HG03558 (cell line): ENCODE measurements around the gene CCDC57.
"Not testable (repeated sequence)": the region's sequence is repeated elsewhere in the genome, so short reads cannot be mapped to it uniquely, and the experiment has no call there.

Source experiments
- ATAC-seq: cut with Tn5 transposase; IDR thresholded peaks from one replicate; pipeline ENCODE4 v1.9.1; 2021; ENCODE audit warnings: moderate number of reproducible peaks; ENCODE audit not compliant: unreplicated experiment; ENCODE audit errors: extremely low read depth

The CCDC57 gene

DNA sequence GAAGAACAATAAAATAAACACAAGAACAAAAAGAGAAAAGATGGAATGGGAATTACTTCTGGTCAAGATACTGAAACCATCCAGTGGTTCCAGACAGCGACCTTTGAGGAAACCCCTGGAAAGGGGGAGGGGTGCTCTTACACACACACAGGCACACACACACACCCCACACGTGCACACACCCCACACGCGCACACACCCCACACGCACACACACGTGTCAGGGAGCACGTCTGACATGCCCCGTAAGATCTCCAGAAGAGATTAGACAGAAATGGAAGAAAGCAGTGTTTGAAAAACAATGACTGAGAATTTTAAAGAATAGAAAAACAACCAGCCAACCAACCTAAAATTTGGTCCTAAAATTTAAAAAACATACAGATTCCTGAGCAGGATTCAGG, 69.3 kb downstream of the CCDC57 start:
- no peak for ATAC-seq

DNA sequence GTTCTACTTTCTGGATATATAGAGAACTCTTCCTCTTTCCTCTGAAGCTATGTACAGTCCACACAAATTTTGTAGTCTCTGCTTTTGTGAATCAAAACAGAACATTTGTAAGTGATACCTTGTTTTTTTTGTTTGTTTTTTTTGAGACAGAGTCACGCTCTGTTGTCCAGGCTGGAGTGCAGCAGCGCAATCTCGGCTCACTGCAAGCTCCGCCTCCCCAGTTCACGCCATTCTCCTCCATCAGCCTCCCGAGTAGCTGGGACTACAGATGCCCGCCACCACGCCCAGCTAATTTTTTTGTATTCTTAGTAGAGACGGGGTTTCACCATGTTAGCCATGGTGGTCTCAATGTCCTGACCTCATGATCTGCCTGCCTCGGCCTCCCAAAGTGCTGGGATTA, 72.7 kb downstream of the CCDC57 start:
- not testable (repeated sequence) for ATAC-seq

DNA sequence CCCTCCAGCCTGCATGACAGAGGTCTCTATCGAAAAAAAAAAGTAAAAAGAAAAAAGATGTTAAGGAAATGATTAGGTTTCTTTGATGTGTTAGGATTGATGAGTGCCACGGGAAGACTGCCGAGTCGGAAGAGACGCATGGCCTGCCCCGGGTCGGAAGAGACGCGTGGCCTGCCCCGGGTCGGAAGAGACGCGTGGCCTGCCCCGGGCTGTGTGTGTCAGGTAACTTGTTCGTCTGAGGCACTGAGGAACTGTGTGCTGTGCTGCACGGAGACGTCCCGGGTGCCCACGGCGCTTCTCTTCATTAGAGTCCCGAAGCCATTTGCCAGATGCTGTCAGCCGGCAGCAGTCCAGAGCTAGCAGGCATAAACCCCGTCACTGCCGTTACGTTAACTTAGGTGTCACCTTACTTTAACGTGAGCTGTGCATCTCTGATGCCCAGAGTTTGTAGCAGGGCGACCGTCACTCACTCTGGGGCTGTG, 74.1 kb downstream of the CCDC57 start:
- ATAC-seq: no peak

DNA sequence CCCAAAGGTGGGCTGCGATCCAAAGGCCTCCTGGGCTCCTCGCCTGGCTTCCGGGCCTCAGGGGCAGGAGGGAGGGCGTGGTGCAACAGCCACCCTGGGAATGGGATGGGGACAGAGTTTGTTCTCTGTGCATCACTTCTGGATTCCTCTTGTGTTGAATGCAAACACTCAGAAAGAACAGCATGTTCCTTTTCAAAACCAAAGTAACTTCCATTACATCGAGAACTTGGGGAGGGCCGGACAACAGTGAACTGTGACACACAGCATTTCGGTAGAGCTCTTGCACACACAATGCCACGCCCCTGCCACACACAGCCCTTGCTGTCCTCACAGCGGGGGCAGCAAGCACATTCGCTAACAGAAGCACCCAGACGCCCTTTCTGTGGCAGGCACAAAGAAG, 78.5 kb downstream of the CCDC57 start:
- no peak for ATAC-seq

DNA sequence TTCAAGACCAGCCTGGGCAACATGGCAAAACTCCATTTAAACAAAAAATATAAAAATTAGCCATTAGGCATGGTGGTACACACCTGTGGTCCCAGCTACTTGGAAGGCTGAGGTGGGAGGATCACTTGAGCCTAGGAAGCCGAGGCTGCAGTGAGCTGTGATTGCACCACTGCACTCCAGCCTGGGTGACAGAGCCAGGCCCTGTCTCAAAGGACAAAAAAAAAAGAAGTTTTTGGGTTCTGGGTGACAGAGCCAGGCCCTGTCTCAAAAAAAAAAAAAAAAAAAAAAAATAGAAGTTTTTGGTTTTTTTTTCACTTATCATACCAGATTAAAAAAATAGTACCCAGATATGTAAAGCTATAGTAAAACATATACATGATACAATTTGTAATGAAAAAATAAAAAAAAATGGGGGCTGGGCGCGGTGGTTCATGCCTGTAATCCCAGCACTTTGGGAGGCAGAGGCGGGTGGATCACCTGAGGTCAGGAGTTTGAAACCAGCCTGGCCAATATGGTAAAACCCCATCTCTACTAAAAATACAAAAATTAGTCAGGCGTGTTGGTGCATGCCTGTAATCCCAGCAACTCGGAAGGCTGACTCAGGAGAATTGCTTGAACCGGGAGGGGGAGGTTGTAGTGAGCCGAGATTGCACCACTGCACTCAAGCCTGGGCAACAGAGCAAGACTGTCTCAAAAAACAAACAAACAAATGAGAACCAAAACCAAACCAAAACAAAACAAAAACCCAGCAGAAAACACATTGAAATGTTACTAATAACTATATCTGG, 79.3 kb downstream of the CCDC57 start:
- ATAC-seq: not testable (repeated sequence)

DNA sequence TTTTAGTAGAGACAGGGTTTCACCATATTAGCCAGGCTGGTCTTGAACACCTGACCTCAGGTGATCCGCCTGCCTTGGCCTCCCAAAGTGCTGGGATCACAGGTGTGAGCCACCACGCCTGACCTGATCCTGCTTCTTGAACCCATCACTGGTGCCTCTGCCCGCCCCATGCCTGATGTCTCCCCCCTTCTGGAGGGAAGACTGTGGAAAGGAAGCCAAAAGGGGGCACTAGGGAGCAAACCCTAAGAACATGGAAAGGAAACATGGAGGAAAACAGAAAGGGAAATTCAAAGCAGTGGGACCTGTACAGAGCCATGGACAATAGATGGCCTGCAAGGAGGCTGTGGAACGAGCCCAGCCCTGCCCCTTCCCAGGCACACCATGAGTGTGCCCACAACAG, 83.5 kb downstream of the CCDC57 start:
- no peak for ATAC-seq

DNA sequence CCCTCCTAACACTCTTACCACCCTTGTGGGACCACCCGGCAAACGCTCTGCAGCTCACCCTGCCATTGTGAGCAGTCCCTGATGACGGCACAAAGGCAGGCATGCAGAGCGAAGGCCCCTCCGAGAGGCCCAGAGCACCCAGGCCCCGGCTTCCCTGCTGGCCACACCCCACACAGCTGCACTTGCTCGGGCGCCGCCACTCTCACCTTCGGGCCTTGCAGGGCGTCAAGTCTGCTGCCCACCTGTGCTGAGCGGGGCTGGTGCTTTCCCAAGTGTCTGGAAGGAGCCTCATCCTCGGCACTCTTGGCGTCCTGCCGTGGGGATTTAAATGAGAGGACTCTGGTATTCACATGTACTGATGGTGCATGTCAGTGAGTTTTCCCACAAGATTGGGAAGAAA, 84.4 kb downstream of the CCDC57 start:
- ATAC-seq: no peak

DNA sequence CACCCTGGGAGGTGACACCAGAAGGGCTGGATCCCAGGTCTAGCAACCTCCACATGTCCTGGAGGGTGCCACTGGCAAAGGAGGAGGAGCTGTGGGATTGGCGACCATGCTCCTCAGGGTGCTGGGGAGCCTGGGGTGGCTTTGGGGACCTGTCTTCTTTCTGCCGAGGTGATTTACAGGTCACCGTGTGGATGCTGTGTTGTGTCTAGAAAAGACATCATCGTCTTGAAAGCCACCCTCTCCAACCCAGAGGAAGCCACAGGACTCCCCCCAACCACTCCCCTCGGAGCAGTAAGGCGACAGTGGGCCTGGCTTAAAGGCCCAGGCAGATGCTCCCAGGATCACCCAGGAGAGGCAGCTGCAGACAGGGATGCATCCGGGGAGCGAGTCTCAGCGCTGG, 84.9 kb downstream of the CCDC57 start:
- ATAC-seq: no peak

DNA sequence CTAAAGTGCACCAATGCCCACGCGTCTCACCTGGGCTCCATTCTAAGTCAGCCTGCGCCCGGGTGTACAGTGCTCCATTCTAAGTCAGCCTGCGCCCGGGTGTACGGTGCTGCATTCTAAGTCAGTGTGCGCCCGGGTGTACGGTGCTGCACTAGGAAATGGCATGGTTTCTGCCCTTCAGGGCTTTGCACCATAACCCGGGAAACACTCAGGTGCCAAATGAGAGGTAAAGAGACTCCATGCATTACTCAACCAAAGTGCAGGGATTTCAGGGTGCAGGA, 85.4 kb downstream of the CCDC57 start:
- no peak for ATAC-seq

DNA sequence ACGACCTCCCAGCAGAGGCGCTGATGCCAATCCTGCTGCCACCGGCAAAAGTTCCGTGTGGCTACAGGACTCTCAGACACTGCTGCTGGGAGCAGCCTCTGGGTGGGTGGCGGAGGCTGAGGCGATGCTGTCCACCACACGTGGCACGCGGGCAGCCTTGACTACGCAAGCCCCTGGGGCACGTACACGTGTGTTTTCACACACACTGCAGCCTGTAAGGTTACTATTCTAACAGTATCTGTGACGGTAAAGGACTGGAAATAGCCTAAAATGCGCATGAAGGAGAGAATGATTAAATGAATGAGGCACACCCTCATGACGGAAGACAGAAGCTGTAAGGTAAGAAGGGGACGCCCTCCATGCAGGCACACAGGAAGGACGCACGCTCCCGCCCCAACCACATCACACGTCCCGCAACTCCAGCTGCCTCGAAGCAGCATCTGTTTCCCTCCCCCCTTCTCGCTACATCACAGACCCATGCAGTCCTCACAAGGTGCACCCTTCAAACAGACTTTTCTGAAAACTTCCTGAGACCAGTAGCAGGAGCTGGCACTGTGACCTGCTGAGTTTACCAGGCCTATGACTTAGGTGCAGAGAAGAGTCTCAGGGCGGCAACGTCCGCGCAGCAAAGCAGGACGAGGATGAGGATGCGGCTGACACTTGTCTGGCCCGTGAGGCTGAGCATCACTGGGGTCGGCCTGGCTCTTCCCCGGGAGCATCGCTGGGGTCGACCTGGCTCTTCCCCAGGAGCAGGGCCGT, 85.9 kb downstream of the CCDC57 start:
- no peak for ATAC-seq

DNA sequence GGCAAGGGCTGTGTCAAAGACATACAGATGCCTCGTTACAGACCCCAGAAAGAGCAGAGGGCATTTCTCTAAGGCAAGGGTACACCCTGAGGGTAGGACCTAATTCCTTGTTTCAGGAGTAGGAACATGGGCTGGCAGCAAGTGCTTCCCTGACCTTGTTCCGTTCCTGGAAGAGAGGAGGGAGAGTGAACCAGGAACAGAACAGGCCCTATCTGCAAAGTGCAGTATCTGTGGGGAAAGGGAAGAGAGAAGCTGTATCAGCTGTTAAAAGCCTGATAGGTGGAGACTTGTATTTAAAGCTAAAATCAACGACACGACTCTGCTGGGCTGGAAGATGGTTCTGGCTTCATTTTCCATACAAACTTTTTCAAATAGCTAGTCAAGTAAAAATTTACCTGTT, 88.5 kb downstream of the CCDC57 start:
- ATAC-seq: no peak

DNA sequence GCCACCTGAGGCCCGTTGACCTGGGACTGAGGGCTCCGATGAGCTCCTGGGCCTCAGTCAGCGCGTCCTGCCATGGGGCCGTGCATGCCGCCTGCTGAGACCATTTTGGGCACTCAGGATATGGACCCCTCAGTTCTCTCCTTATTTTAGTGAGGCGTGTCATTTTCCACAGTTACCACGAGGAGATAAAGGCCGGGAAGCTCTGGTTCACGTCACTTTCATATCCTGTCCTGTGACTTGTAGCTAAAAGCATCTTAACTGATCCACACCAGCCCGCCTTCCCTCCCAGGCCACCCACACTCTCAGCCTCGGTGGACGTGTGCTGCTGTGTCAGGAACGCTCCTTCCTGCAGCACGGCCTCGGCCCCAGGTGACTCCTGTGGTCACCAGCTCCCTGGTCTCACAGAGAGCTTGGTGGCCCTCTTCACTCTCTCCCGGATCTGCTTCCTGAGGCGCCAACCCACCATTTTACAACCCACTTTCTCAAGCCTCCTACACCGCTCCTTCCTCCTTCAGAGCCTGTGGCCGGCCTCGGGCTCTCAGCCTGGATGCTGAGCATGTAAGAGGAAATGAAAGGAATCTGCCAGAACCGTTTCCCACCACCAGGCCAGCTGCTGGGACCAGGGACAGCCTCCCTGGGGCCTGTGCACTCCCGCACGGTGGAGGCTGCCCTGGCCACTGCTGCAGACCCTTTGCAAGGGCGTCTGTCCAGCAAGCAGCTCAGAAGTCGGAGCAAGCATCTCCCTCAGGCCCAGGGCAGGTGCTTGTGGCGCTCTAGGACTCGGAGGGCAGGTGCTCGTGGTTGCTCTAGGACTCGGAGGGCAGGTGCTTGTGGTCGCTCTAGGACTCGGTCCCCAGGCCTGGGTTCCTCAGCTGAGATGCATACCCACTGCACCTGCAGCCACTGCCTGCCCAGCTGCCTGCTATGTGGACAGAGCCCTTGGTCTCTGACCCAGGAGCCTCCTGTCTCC, 90.7 kb downstream of the CCDC57 start:
- ATAC-seq: no peak

DNA sequence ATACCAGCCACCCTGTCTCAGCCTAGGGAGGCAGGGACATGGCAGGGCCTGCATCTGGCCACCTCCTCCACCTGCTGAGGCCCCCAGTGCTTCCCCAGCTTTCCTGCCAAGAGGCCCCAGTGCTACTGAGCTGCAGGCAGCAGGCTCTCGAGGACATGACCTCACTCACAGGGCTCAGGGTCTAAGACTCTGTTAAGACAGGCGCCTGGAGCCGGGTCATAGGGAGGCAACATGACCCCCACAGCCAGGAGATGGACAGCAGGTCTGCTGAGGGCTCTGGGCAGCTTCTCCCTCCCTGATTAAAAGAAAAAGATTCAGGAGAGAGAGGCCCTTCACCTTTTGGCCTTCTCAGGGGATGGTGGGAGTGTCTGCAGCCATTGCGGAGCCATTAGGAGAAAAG, 91.4 kb downstream of the CCDC57 start:
- no peak for ATAC-seq

DNA sequence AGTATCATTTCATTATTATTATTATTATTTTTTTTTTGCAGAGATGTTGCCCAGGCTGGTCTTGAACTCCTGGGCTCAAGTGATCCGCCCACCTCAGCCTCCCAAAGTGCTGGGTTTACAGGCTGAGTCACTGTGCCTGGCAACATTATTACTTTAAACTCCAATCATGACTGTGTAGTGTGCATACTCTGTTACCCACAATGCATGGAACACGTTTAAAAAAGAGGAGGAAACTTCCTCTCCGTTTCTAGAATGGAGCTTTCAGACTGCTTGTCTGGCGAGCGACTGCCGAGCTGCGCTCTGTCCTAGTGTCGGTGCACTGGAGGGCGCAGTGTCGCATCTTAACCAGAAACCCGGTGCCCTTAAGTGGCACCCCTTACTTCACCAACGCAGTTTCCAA, 92.5 kb downstream of the CCDC57 start:
- ATAC-seq: no peak

DNA sequence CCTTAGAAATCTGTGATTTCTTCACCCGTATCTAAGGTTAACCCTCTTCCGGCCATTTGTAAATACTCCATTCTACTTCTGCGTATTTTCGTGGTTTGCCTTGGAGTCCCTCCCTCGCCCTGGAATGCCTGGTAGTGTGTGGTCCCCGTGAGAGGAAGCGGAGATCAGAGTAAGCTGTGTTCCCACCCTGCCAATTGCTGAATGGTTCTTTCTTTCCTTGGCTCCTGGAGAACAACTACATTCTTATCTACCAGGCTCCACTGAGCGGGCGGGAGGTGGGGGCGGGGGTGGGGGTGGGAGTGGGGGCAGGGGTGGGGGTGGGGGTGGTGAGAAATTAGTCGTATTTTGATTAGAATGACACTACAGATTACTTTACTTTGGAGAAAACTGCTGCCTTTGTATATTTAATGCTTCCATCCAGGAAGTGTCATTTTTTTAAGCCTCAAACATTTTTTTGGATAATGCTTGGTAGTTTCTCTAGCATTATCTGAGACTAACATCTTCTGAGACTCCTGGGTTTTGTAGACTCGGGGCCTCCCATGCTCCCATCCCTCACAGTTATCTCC, 93.7 kb downstream of the CCDC57 start:
- ATAC-seq: no peak

DNA sequence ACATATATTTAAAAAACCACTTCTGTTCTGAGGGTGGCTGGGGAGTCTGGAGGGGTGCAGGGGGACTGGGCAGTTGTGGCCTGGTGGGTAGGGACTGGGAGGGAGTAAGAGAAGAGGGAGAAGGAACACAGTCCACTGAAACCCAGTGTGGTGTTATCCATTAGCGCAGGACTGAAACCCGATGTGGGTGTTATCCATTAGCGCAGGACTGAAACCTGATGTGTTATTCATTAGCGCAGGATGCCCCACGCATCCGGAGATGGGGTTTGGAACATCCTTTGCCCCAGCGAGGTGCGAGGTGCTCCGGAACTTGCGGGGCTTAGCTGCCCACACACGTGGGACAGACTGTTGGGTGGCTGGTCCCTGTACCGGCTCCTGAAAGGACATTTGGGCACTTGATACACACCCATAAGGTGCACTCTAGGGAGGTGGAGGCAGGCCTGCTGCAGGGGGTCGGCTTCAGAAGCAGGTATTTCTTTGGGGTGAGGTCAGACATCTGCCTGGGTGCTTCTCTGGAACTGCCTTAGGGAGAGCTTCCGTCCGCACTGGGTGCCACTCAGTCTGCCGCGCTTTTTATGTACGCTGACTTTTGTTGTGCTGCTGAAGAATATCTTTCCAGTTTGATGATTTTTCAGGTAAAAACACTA, 94.4 kb downstream of the CCDC57 start:
- no peak for ATAC-seq

DNA sequence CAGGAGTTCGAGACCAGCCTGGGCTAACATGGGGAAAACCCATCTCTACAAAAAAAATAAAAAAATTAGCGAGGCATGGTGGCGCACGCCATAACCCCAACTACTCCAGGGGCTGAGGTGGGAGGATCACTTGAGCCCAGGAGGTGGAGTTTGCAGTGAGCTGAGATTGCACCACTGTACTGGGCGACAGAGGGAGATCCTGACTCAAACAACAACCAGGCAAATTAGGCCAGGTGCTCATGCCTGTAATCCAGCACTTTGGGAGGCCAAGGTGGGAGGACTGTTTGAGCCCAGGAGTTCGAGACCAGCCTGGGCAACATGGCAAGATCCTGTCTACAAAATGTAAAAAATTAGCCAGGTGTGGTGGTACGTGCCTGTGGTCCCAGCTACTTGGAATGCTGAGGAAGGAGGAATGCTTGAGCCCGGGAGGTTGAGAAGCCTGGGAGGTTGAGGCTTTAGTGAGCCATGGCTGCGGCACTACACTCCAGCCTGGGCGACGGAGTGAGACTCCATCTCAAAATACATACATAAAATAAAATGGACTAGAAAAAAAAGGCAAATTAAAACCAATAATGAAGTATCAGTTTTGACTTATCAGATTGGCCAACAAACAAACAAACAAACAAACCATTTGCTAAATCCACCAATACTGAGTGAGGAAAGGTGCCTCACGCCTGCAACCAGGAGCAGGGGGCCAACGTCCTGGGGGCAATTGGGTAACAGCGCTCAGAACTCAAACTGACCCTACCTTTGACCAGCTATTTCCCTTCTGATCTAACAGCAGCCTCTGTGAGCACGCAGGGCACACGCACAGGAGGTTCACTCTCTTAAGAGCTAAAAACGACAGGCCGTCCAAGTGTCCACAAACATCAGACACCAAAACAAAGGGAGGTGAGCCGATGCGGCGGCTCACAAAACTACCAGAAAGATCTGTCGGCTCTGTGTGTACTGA, 95.2 kb downstream of the CCDC57 start:
- no peak for ATAC-seq

DNA sequence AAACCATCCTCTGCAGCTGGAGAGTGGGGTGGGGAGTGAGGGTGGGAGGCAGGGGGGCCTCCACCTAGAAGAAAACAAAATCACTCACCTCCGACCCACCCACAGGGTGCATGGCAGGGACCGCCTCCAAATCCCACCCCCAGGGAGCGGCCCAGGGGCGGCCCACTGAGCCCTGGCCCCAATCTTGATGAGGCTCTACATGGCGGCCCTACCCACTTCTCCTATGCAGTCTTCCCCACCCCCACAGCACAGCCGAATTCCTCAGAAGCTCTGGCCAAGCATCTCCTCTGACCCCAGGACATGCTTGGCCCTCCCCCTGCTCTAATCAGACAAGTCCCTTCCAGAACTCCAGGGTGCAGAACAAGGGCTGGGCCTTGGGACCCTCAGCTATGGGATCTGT, 96.4 kb downstream of the CCDC57 start:
- no peak for ATAC-seq

DNA sequence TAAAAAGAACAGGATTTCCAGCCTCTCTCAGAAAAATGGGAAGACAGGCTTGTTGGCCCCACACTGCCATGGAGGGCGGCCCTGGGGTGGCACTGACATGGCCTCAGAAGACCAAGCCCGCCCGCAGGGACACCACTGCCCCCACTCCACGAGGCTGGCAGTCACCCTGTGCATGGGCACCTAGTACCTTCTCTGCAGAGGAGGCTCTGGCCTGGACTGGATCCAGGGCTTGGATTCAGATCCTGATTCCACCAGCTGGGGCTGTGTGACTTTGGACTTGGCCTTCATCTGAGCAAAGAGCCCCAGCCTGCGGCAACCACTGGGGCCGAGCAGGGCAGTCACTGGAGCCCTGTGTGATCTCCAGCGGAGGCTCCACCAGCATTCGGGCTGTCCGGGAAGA, 97.8 kb downstream of the CCDC57 start:
- no peak for ATAC-seq
